Measurements from ENCODE around the gene KLHL1.

GRCh38 chr13:69761581-69761980, 346.7 kb downstream of the KLHL1 start:
- TF ChIP-seq RAD21 (conservative IDR thresholded peaks at IDR 0.05) (no peak), MXI1 (conservative IDR thresholded peaks at IDR 0.05; ENCODE audit: poor library complexity, severe bottlenecking) (no peak), SMC3 (conservative IDR thresholded peaks at IDR 0.05; ENCODE audit: poor library complexity) (no peak), TAF1 (IDR thresholded peaks at IDR 0.05; ENCODE audit: low read depth) (no peak), EP300 (conservative IDR thresholded peaks at IDR 0.05; ENCODE audit: poor library complexity, severe bottlenecking) (no peak), EZH2 (IDR thresholded peaks at IDR 0.05; ENCODE audit: borderline replicate concordance, insufficient read depth, low read length, poor library complexity, severe bottlenecking) (no peak)
- TF ChIP-seq, protein P1, sequence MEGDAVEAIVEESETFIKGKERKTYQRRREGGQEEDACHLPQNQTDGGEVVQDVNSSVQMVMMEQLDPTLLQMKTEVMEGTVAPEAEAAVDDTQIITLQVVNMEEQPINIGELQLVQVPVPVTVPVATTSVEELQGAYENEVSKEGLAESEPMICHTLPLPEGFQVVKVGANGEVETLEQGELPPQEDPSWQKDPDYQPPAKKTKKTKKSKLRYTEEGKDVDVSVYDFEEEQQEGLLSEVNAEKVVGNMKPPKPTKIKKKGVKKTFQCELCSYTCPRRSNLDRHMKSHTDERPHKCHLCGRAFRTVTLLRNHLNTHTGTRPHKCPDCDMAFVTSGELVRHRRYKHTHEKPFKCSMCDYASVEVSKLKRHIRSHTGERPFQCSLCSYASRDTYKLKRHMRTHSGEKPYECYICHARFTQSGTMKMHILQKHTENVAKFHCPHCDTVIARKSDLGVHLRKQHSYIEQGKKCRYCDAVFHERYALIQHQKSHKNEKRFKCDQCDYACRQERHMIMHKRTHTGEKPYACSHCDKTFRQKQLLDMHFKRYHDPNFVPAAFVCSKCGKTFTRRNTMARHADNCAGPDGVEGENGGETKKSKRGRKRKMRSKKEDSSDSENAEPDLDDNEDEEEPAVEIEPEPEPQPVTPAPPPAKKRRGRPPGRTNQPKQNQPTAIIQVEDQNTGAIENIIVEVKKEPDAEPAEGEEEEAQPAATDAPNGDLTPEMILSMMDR (IDR thresholded peaks at IDR 0.05; ENCODE audit: poor library complexity, severe bottlenecking), result no peak

Measured in neural cell (in vitro differentiated cells).